GM19025 (cell line): ENCODE results near the gene ZNF705A.
"Not testable (repeated sequence)": the region's sequence is repeated elsewhere in the genome, so short reads cannot be mapped to it uniquely, and the experiment has no call there.

Experiments
- ATAC-seq: cut with Tn5 transposase; IDR thresholded peaks from one replicate; pipeline ENCODE4 v1.9.1; 2021; ENCODE audit warnings: mild to moderate bottlenecking, low read depth, moderate library complexity; ENCODE audit not compliant: unreplicated experiment

Gene ZNF705A

GRCh38 chr12:8183346-8183745 lies 26.5 kb downstream of the ZNF705A start:
- not testable (repeated sequence) for ATAC-seq

- not testable (repeated sequence) for ATAC-seq
Measured at GRCh38 chr12:8184206-8184605, 27.4 kb downstream of the ZNF705A start.

DNA sequence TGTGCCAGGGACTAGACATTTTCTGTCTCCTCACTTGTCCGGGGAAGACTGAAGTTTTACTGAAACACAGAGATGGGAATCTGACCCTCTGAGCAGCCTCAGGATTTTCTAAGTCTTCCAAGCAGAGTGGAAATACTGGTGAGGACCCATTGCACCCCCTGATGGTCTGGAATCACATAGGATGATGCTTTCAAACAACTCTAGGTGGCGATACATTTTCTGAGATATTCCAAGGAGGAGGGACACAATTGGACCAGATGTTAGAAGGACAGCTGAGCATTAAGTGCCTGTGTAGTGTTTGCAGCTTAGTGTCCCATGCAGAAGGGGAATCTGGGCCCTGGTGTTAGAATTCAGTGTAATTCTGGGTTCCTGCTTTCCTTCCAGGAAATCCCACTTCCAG lies 31.3 kb downstream of the ZNF705A start:
- ATAC-seq, result not testable (repeated sequence)

GRCh38 chr12:8197685-8198308 lies 41.0 kb downstream of the ZNF705A start:
- ATAC-seq, result not testable (repeated sequence)

GRCh38 chr12:8218711-8219382 lies 62.0 kb downstream of the ZNF705A start:
- not testable (repeated sequence) for ATAC-seq

GRCh38 chr12:8221375-8221774 lies 64.6 kb downstream of the ZNF705A start:
- ATAC-seq, result not testable (repeated sequence)

GRCh38 chr12:8221844-8222243 lies 65.0 kb downstream of the ZNF705A start:
- ATAC-seq, result not testable (repeated sequence)

DNA sequence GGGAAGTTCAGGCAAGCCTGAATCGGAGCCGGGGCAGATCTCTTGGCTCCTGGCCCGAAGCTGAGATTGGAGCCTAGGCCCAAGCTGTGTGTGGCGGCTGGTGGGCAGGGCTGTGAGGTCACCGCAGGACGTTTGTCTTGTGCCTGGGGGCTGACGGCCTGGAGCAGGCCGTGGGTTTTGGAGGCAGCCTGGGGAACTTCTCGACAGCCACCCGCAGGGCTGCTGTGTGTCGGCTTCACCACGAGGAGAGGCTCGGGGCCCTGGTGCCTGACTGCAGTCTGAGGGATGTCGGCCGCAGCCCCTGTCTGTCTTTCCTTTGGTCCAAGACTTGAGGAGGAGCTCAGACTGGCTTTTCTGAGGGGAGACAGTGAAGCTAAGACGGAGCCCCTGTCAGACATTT lies 65.5 kb downstream of the ZNF705A start:
- not testable (repeated sequence) for ATAC-seq

- ATAC-seq, result not testable (repeated sequence)
Measured at GRCh38 chr12:8223646-8224045, 66.8 kb downstream of the ZNF705A start.

DNA sequence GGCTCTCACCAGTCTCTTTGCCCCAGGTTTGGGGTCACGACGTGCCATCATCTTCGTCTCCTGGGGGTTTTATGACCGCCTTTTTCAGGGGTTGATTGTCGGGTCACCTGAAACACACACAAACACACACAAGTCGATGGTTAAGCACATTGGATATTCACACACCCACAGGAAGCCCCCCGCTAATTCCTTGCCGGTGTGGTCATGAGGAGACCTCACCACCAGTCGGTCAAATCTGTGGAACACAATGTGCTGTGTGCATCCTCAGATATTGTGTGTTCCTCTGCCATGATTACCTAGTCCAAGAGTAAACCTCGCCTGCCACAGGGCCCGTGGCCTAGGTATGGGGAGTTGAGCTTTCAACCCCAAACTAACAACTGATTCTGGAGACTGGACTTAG lies 68.0 kb downstream of the ZNF705A start:
- not testable (repeated sequence) for ATAC-seq

- ATAC-seq, result no peak
Measured at GRCh38 chr12:8226355-8226754, 69.5 kb downstream of the ZNF705A start.

- not testable (repeated sequence) for ATAC-seq
Measured at GRCh38 chr12:8226992-8227731, 70.3 kb downstream of the ZNF705A start, which contains the start of gene FAM90A1. Gene FAM90A1 (minus strand): TSS chr12:8227618. CDS start chr12:8224832, 2,786 bp downstream.

GRCh38 chr12:8227732-8228077 lies 70.9 kb downstream of the ZNF705A start:
- ATAC-seq, result not testable (repeated sequence)

GRCh38 chr12:8228607-8229006 lies 71.8 kb downstream of the ZNF705A start:
- ATAC-seq, result not testable (repeated sequence)

DNA sequence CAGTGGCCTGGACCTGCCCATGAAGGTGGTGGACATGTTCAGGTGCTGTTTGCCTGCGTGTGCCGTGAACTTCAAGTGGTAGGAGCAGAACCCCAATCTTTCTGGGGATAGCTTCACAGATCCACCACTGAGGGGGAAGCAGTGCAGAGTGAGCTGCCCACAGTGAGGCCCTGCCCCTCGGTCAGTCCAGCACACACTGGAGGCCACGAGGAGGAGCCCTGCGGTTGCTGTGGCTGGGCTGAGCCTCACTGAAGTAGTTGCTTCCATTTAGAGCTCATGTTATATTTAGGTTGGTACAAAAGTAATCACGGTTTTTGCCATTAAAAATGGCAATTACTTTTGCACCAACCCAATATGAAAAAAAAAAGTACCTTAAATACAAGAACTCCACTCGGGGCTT lies 72.7 kb downstream of the ZNF705A start:
- not testable (repeated sequence) for ATAC-seq
